ENCODE measurements around the gene TRAP1. TPM values are rescaled to one million over a fixed set of nuclear protein-coding genes. Genes with fewer than 3 reads are reported as not detected.

Gene TRAP1
- total RNA-seq, 1 experiment from 2014 or later: 416 TPM

GRCh38 chr16:3740186-3740585 lies 22.9 kb upstream of the TRAP1 start:
- CTCF ChIA-PET: no interaction called here
- TF ChIP-seq REST (IDR thresholded peaks at IDR 0.05; ENCODE audit: low read depth) (no peak), TCF7L2 (IDR thresholded peaks at IDR 0.05; ENCODE audit: borderline replicate concordance, extremely low read depth, insufficient read depth, insufficient read length) (no peak), SIN3A (IDR thresholded peaks at IDR 0.05; ENCODE audit: low read depth) (no peak), CBX3 (IDR thresholded peaks at IDR 0.05; ENCODE audit: low read depth) (no peak), SRF (IDR thresholded peaks at IDR 0.05; ENCODE audit: low read depth) (no peak), POLR2AphosphoS5 (IDR thresholded peaks at IDR 0.05; ENCODE audit: low read depth, low read length) (no peak), EZH2phosphoT487 (IDR thresholded peaks at IDR 0.05; ENCODE audit: borderline replicate concordance) (no peak), RAD21 (IDR thresholded peaks at IDR 0.05; ENCODE audit: low read depth) (no peak), ZFX (IDR thresholded peaks at IDR 0.05) (no peak), CEBPB (IDR thresholded peaks at IDR 0.05; ENCODE audit: low read depth) (no peak), ELF1 (IDR thresholded peaks at IDR 0.05; ENCODE audit: borderline replicate concordance, low read depth) (no peak)
- Histone ChIP-seq H3K4me2 (ENCODE audit: low read length) (no peak overlapping the region), H4K20me1 (ENCODE audit: insufficient read depth) (no peaks in the 10 kb centered on the region), H3K27ac (ENCODE audit: low read depth, low read length) (no peak overlapping the region), H3K4me1 (ENCODE audit: control insufficient read depth in 1 of 2, insufficient read depth in 2 of 2, low read length in 2 of 2) (no peaks in the 10 kb centered on the region), H3K27me3 (ENCODE audit: insufficient read depth, low read length) (no peaks in the 10 kb centered on the region), H2AFZ (ENCODE audit: low read depth, low read length, poor library complexity, severe bottlenecking) (no peak overlapping the region), H3K79me2 (ENCODE audit: insufficient read depth, low read length) (no peaks in the 10 kb centered on the region), H3K9me2 (ENCODE audit: insufficient read depth) (no peaks in the 10 kb centered on the region), H3K36me3 (ENCODE audit: control insufficient read depth in 1 of 2, insufficient read depth in 2 of 2, low read length in 2 of 2) (peaks cover 24 to 32% of the 10 kb centered on the region in 2 experiments; a peak in 3 of 4 replicates), H3K9me3 (ENCODE audit: control insufficient read depth in 1 of 2, insufficient read depth in 1 of 2, low read depth in 1 of 2, low read length in 2 of 2) (no peaks in the 10 kb centered on the region), H3K9ac (ENCODE audit: low read length) (no peak overlapping the region), H3K4me3 (replicated peaks in 1 of 2; ENCODE audit: low read depth in 1 of 2, low read length in 2 of 2) (no peak overlapping the region)
- RAD21 ChIA-PET (ENCODE audit: low non-redundant PET in 1 of 2, low total read pairs in 2 of 2, uncharacterized antibody in 2 of 2, unreplicated experiment in 2 of 2): no interaction called here
- no peak for DNase-seq (ENCODE audit: low read depth, low spot score)
- no TSS peak for BruUV-seq (replicated peaks)
- no peak for ATAC-seq
- POLR2A ChIA-PET: no interaction called here
- intact Hi-C loops (cut with micrococcal nuclease): no loop called here
